Measurements from ENCODE around the gene PTPRG. TPM values are rescaled to one million over a fixed set of nuclear protein-coding genes. Genes with fewer than 3 reads are reported as not detected.
"Not testable (repeated sequence)": the region's sequence is repeated elsewhere in the genome, so short reads cannot be mapped to it uniquely, and the experiment has no call there.

Gene PTPRG
- total RNA-seq, 2 donors from 2014 or later, result 23.9 to 31.6 TPM

GRCh38 chr3:61699622-61700021 lies 138.3 kb downstream of the PTPRG start:
- TF ChIP-seq CTCF (IDR thresholded peaks at IDR 0.05) (no peak), POLR2A (IDR thresholded peaks at IDR 0.05) (no peak)
- DNase-seq, result no peak
- Histone ChIP-seq H3K27me3 (no peaks in the 10 kb centered on the region), H3K4me1 (peaks cover 5% of the 10 kb centered on the region), H3K9me3 (no peaks in the 10 kb centered on the region), H3K27ac (no peak overlapping the region), H3K4me3 (no peak overlapping the region), H3K36me3 (replicated peaks in 1 of 2; ENCODE audit: insufficient read depth in 1 of 2, low read depth in 2 of 2) (no peaks in the 10 kb centered on the region)
- intact Hi-C loops (cut with DNase I), result no loop called here
- no peak for ATAC-seq

GRCh38 chr3:61701011-61701410 lies 139.6 kb downstream of the PTPRG start:
- Histone ChIP-seq H3K36me3 (replicated peaks in 1 of 2; ENCODE audit: insufficient read depth in 1 of 2, low read depth in 2 of 2) (no peaks in the 10 kb centered on the region), H3K4me1 (peaks cover 5% of the 10 kb centered on the region), H3K27me3 (no peaks in the 10 kb centered on the region), H3K4me3 (no peak overlapping the region), H3K9me3 (no peaks in the 10 kb centered on the region), H3K27ac (no peak overlapping the region)
- no peak for DNase-seq
- intact Hi-C loops (cut with DNase I), result no loop called here
- WGBS, 2 donors, result 69 to 85% methylated on average over 1 of the region's 1 CpG
- no peak for TF ChIP-seq POLR2A (IDR thresholded peaks at IDR 0.05)
- ATAC-seq, result no peak

GRCh38 chr3:61702453-61702852 lies 141.1 kb downstream of the PTPRG start:
- 58 to 64% methylated on average over 4 of the region's 4 CpGs for WGBS, 2 donors
- Histone ChIP-seq H3K27me3 (no peaks in the 10 kb centered on the region), H3K27ac (no peak overlapping the region)

GRCh38 chr3:61704807-61705206 lies 143.4 kb downstream of the PTPRG start:
- Histone ChIP-seq H3K36me3 (replicated peaks in 1 of 2; ENCODE audit: insufficient read depth in 1 of 2, low read depth in 2 of 2) (no peaks in the 10 kb centered on the region), H3K9me3 (no peaks in the 10 kb centered on the region), H3K4me1 (peaks cover 5% of the 10 kb centered on the region), H3K27ac (no peak overlapping the region), H3K4me3 (no peak overlapping the region), H3K27me3 (no peaks in the 10 kb centered on the region)
- no peak for DNase-seq
- intact Hi-C loops (cut with DNase I), result no loop called here
- WGBS, 2 donors, result 72 to 75% methylated on average over 2 of the region's 2 CpGs
- no peak for TF ChIP-seq POLR2A (IDR thresholded peaks at IDR 0.05)
- TF ChIP-seq CTCF (IDR thresholded peaks at IDR 0.05), result no peak
- ATAC-seq, result no peak

More at GRCh38 chr3:61702453-61702852, 141.1 kb downstream of the PTPRG start:
- DNase-seq, result no peak
- intact Hi-C loops (cut with DNase I), result no loop called here
- no peak overlapping the region for H3K4me3 ChIP-seq
- no peaks in the 10 kb centered on the region for H3K36me3 ChIP-seq (replicated peaks in 1 of 2; ENCODE audit: insufficient read depth in 1 of 2, low read depth in 2 of 2)
- no peaks in the 10 kb centered on the region for H3K9me3 ChIP-seq
- TF ChIP-seq POLR2A (IDR thresholded peaks at IDR 0.05) (no peak), CTCF (IDR thresholded peaks at IDR 0.05) (no peak)
- H3K4me1 ChIP-seq, result peaks cover 5% of the 10 kb centered on the region
- ATAC-seq, result no peak

- DNase-seq, result no peak
- Histone ChIP-seq H3K27me3 (no peaks in the 10 kb centered on the region), H3K4me1 (peaks cover 5% of the 10 kb centered on the region), H3K27ac (no peak overlapping the region), H3K36me3 (replicated peaks in 1 of 2; ENCODE audit: insufficient read depth in 1 of 2, low read depth in 2 of 2) (no peaks in the 10 kb centered on the region), H3K4me3 (no peak overlapping the region), H3K9me3 (no peaks in the 10 kb centered on the region)
- 95 to 100% methylated on average over 1 of the region's 1 CpG for WGBS, 2 donors
- ATAC-seq, result no peak
- no peak for TF ChIP-seq POLR2A (IDR thresholded peaks at IDR 0.05)
- no peak for TF ChIP-seq CTCF (IDR thresholded peaks at IDR 0.05)
- intact Hi-C loops (cut with DNase I), result no loop called here
These were observed 146.1 kb downstream of the PTPRG start for GRCh38 chr3:61707492-61707891.

- H3K4me1 ChIP-seq; H3K27ac ChIP-seq; H3K9me3 ChIP-seq; ATAC-seq; H3K27me3 ChIP-seq; H3K4me3 ChIP-seq; intact Hi-C loops (cut with DNase I); DNase-seq; H3K36me3 ChIP-seq (replicated peaks in 1 of 2; ENCODE audit: insufficient read depth in 1 of 2, low read depth in 2 of 2): not testable (repeated sequence)
- WGBS, 2 donors, result 93% methylated on average over 3 of the region's 3 CpGs
These were observed 149.5 kb downstream of the PTPRG start for GRCh38 chr3:61710920-61711319.

Data from body of pancreas (tissue), 4 donors.